SK-N-SH (cell line): ENCODE measurements around the gene SMURF1.

ENCODE experiments used
- CHD2 ChIP-seq: fragments of 150-350 bp; IDR thresholded peaks from 2 replicates; pipeline ENCODE4 v1.6.1; 2018; ENCODE audit warnings: low read length; ENCODE audit not compliant: partially characterized antibody
- CTCF ChIP-seq: fragments of 200-600 bp; sonication (generic); IDR thresholded peaks from 2 replicates; pipeline ENCODE4 v1.6.1; 2017; ENCODE audit warnings: antibody characterized with exemption, mild to moderate bottlenecking, moderate library complexity
- EP300 ChIP-seq, 2 experiments: IDR thresholded peaks; 2 replicates each; pipeline versions ENCODE4 v1.4.0 to v1.6.1; 2012; ENCODE audit warnings: borderline replicate concordance in 1 of 2, low read depth in 1 of 2, low read length in 1 of 2
- FOXJ3 ChIP-seq: sonication (generic); formaldehyde crosslinking; IDR thresholded peaks from 2 replicates; pipeline ENCODE4 v1.5.1; 2020; ENCODE audit warnings: mild to moderate bottlenecking, missing genetic modification reagents
- GABPA ChIP-seq: IDR thresholded peaks from 2 replicates; pipeline ENCODE4 v1.4.0; 2012; ENCODE audit warnings: low read depth, mild to moderate bottlenecking
- GATA2 ChIP-seq: sonication (generic); formaldehyde crosslinking; IDR thresholded peaks from 2 replicates; pipeline ENCODE4 v1.5.0; 2020; ENCODE audit warnings: mild to moderate bottlenecking, missing genetic modification reagents
- JUND ChIP-seq: IDR thresholded peaks from 2 replicates; pipeline ENCODE4 v1.4.0; 2012
- MAX ChIP-seq: IDR thresholded peaks from 2 replicates; pipeline ENCODE4 v1.4.0; 2012; ENCODE audit warnings: low read depth
- MXI1 ChIP-seq: IDR thresholded peaks from 2 replicates; pipeline ENCODE4 v1.6.1; 2012; ENCODE audit warnings: mild to moderate bottlenecking, low read depth, low read length, improper control_type of control experiment
- SMC3 ChIP-seq: IDR thresholded peaks from 2 replicates; pipeline ENCODE4 v1.6.1; 2012; ENCODE audit warnings: low read depth, low read length, improper control_type of control experiment
- TCF12 ChIP-seq: IDR thresholded peaks from 2 replicates; pipeline ENCODE4 v1.4.0; 2012
- YY1 ChIP-seq: IDR thresholded peaks from 2 replicates; pipeline ENCODE4 v1.4.0; 2012; ENCODE audit warnings: low read depth, mild to moderate bottlenecking
- ZBTB33 ChIP-seq: IDR thresholded peaks from 2 replicates; pipeline ENCODE4 v1.4.0; 2012; ENCODE audit warnings: low read depth, borderline replicate concordance

GRCh38 chr7:99131290-99131689 lies 12.6 kb downstream of the SMURF1 start:
- TF ChIP-seq CTCF (no peak), YY1 (no peak), ZBTB33 (no peak), FOXJ3 (CRISPR knock-in tag) (no peak), CHD2 (no peak), GATA2 (CRISPR knock-in tag) (no peak), MAX (no peak), TCF12 (no peak), SMC3 (no peak), EP300 (IDR thresholded peaks at IDR 0.05; ENCODE audit: borderline replicate concordance in 1 of 2, low read depth in 1 of 2, low read length in 1 of 2) (no peak), MXI1 (no peak), GABPA (no peak), JUND (no peak)
